HEK293 (cell line): ENCODE results near the gene TBC1D19.

ENCODE experiments used
- CTCF ChIA-PET: fragments of 350-600 bp; formaldehyde crosslinking; extraction: SDS; loops from one replicate; lab custom pipeline; 2021; ENCODE audit warnings: antibody characterized with exemption; lab: Yijun Ruan, JAX
- POLR2A ChIA-PET: fragments of 300-600 bp; formaldehyde crosslinking; extraction: SDS; loops from one replicate; lab custom pipeline; 2020; ENCODE audit warnings: antibody characterized with exemption, inconsistent platforms; lab: Yijun Ruan, JAX
- H3K27ac ChIP-seq: fragments of 200-500 bp; sonication (Bioruptor generic); 2 replicates; pipeline ENCODE4 v1.5.1; 2014; ENCODE audit warnings: low read depth, low read length, control low read depth, inconsistent platforms; ENCODE audit errors: extremely low read depth
- H3K36me3 ChIP-seq, 2 experiments: fragments of 200-500 bp in 1 of 2; sonication (Bioruptor generic) in 1 of 2; 1 replicate in 1 of 2; 2 replicates in 1 of 2; pipeline ENCODE4 v1.5.1; 2014 to 2017; ENCODE audit warnings: inconsistent platforms in 2 of 2, low read length in 2 of 2; ENCODE audit not compliant: control insufficient read depth in 2 of 2, insufficient read depth in 1 of 2
- H3K4me1 ChIP-seq: fragments of 200-500 bp; sonication (Bioruptor generic); 2 replicates; pipeline ENCODE4 v1.5.1; 2014; ENCODE audit warnings: mild to moderate bottlenecking, low read length, inconsistent platforms; ENCODE audit not compliant: control insufficient read depth, insufficient read depth
- H3K4me3 ChIP-seq: 2 replicates; pipeline ENCODE4 v1.5.1; 2011; ENCODE audit warnings: low read depth, mild to moderate bottlenecking, control low read depth, low read length, moderate library complexity
- H3K9me3 ChIP-seq: fragments of 200-500 bp; sonication (Bioruptor generic); 2 replicates; pipeline ENCODE4 v1.5.1; 2014; ENCODE audit warnings: low read depth, low read length, inconsistent platforms; ENCODE audit not compliant: control insufficient read depth, insufficient read depth
- BCL11A ChIP-seq: fragments of 450-650 bp; formaldehyde crosslinking; IDR thresholded peaks from 2 replicates; pipeline ENCODE4 v1.5.1; 2016; ENCODE audit warnings: low read depth, missing biosample characterization, missing genetic modification characterization
- GFI1B ChIP-seq: fragments of 450-650 bp; formaldehyde crosslinking; IDR thresholded peaks from 2 replicates; pipeline ENCODE4 v1.5.1; 2016; ENCODE audit warnings: missing biosample characterization, missing genetic modification characterization
- GLIS2 ChIP-seq: fragments of 450-650 bp; formaldehyde crosslinking; IDR thresholded peaks from 2 replicates; pipeline ENCODE4 v1.5.1; 2016; ENCODE audit warnings: missing biosample characterization, missing genetic modification characterization
- HOXC10 ChIP-seq: sonication (generic); formaldehyde crosslinking; IDR thresholded peaks from 2 replicates; pipeline ENCODE4 v1.8.1; 2023; ENCODE audit warnings: mild to moderate bottlenecking, missing genetic modification reagents
- SP3 ChIP-seq: fragments of 450-650 bp; formaldehyde crosslinking; IDR thresholded peaks from 2 replicates; pipeline ENCODE4 v1.5.1; 2016; ENCODE audit warnings: missing biosample characterization, missing genetic modification characterization
- TRIM28 ChIP-seq: IDR thresholded peaks from 2 replicates; pipeline ENCODE4 v1.6.1; 2011; ENCODE audit warnings: low read length, control low read depth, borderline replicate concordance
- ZBTB11 ChIP-seq: fragments of 450-650 bp; formaldehyde crosslinking; conservative IDR thresholded peaks from 2 replicates; pipeline ENCODE4 v1.5.1; 2016; ENCODE audit warnings: low read depth, missing biosample characterization, missing genetic modification characterization
- ZBTB17 ChIP-seq: fragments of 450-650 bp; formaldehyde crosslinking; IDR thresholded peaks from 2 replicates; pipeline ENCODE4 v1.5.1; 2016; ENCODE audit warnings: missing biosample characterization, missing genetic modification characterization
- ZBTB49 ChIP-seq: fragments of 450-650 bp; formaldehyde crosslinking; IDR thresholded peaks from 2 replicates; pipeline ENCODE4 v1.5.1; 2016; ENCODE audit warnings: missing biosample characterization, missing genetic modification characterization, low read depth
- ZNF121 ChIP-seq: fragments of 450-650 bp; formaldehyde crosslinking; IDR thresholded peaks from 2 replicates; pipeline ENCODE4 v1.5.1; 2016; ENCODE audit warnings: missing biosample characterization, missing genetic modification characterization
- ZNF239 ChIP-seq: fragments of 450-650 bp; formaldehyde crosslinking; IDR thresholded peaks from 2 replicates; pipeline ENCODE4 v1.5.1; 2016; ENCODE audit warnings: missing biosample characterization, missing genetic modification characterization
- ZNF530 ChIP-seq: fragments of 450-650 bp; formaldehyde crosslinking; IDR thresholded peaks from 2 replicates; pipeline ENCODE4 v1.5.1; 2016; ENCODE audit warnings: low read depth, missing biosample characterization, missing genetic modification characterization
- ZNF837 ChIP-seq: fragments of 450-650 bp; formaldehyde crosslinking; IDR thresholded peaks from 2 replicates; pipeline ENCODE4 v1.5.1; 2016; ENCODE audit warnings: missing biosample characterization, missing genetic modification characterization
- TF ChIP-seq, protein P1 (sequence below): fragments of 450-650 bp; formaldehyde crosslinking; IDR thresholded peaks from 2 replicates; pipeline ENCODE4 v1.5.1; 2016; ENCODE audit warnings: missing biosample characterization, missing genetic modification characterization, borderline replicate concordance
- TF ChIP-seq, protein P2 (sequence below): fragments of 450-650 bp; formaldehyde crosslinking; IDR thresholded peaks from 2 replicates; pipeline ENCODE4 v1.5.1; 2016; ENCODE audit warnings: missing biosample characterization, missing genetic modification characterization, borderline replicate concordance
- TF ChIP-seq, protein P3 (sequence below): fragments of 450-650 bp; formaldehyde crosslinking; IDR thresholded peaks from 2 replicates; pipeline ENCODE4 v1.5.1; 2016; ENCODE audit warnings: missing biosample characterization, missing genetic modification characterization, low read depth

Gene TBC1D19

GRCh38 chr4:26609391-26609790 lies 25.5 kb downstream of the TBC1D19 start:
- POLR2A ChIA-PET: no interaction called here
- Histone ChIP-seq H3K27ac (no peak overlapping the region), H3K36me3 (no peaks in the 10 kb centered on the region), H3K9me3 (no peaks in the 10 kb centered on the region), H3K4me1 (no peaks in the 10 kb centered on the region), H3K4me3 (no peak overlapping the region)
- CTCF ChIA-PET: no interaction called here
- TF ChIP-seq SP3 (tag by site-specific recombination) (no peak), ZBTB17 (tag by site-specific recombination) (no peak), ZBTB49 (tag by site-specific recombination) (no peak), ZNF837 (tag by site-specific recombination) (no peak), ZNF121 (tag by site-specific recombination) (no peak), TRIM28 (no peak), ZBTB11 (tag by site-specific recombination) (no peak), BCL11A (tag by site-specific recombination) (no peak), ZNF530 (tag by site-specific recombination) (no peak), GLIS2 (no peak), GFI1B (tag by site-specific recombination) (no peak), HOXC10 (no peak), ZNF239 (no peak)
- TF ChIP-seq, protein P1, sequence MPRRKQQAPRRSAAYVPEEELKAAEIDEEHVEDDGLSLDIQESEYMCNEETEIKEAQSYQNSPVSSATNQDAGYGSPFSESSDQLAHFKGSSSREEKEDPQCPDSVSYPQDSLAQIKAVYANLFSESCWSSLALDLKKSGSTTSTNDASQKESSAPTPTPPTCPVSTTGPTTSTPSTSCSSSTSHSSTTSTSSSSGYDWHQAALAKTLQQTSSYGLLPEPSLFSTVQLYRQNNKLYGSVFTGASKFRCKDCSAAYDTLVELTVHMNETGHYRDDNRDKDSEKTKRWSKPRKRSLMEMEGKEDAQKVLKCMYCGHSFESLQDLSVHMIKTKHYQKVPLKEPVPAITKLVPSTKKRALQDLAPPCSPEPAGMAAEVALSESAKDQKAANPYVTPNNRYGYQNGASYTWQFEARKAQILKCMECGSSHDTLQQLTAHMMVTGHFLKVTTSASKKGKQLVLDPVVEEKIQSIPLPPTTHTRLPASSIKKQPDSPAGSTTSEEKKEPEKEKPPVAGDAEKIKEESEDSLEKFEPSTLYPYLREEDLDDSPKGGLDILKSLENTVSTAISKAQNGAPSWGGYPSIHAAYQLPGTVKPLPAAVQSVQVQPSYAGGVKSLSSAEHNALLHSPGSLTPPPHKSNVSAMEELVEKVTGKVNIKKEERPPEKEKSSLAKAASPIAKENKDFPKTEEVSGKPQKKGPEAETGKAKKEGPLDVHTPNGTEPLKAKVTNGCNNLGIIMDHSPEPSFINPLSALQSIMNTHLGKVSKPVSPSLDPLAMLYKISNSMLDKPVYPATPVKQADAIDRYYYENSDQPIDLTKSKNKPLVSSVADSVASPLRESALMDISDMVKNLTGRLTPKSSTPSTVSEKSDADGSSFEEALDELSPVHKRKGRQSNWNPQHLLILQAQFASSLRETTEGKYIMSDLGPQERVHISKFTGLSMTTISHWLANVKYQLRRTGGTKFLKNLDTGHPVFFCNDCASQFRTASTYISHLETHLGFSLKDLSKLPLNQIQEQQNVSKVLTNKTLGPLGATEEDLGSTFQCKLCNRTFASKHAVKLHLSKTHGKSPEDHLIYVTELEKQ: no peak
- TF ChIP-seq, protein P2, sequence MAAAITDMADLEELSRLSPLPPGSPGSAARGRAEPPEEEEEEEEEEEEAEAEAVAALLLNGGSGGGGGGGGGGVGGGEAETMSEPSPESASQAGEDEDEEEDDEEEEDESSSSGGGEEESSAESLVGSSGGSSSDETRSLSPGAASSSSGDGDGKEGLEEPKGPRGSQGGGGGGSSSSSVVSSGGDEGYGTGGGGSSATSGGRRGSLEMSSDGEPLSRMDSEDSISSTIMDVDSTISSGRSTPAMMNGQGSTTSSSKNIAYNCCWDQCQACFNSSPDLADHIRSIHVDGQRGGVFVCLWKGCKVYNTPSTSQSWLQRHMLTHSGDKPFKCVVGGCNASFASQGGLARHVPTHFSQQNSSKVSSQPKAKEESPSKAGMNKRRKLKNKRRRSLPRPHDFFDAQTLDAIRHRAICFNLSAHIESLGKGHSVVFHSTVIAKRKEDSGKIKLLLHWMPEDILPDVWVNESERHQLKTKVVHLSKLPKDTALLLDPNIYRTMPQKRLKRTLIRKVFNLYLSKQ (tag by site-specific recombination): no peak
- TF ChIP-seq, protein P3, sequence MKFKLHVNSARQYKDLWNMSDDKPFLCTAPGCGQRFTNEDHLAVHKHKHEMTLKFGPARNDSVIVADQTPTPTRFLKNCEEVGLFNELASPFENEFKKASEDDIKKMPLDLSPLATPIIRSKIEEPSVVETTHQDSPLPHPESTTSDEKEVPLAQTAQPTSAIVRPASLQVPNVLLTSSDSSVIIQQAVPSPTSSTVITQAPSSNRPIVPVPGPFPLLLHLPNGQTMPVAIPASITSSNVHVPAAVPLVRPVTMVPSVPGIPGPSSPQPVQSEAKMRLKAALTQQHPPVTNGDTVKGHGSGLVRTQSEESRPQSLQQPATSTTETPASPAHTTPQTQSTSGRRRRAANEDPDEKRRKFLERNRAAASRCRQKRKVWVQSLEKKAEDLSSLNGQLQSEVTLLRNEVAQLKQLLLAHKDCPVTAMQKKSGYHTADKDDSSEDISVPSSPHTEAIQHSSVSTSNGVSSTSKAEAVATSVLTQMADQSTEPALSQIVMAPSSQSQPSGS (tag by site-specific recombination): no peak
